ENCODE measurements around the gene TMC5. TPM values are rescaled to one million over a fixed set of nuclear protein-coding genes. Genes with fewer than 3 reads are reported as not detected.

TMC5 gene
- total RNA-seq, 1 donor from 2014 or later: 0.32 TPM

- TF ChIP-seq EZH2phosphoT487 (IDR thresholded peaks at IDR 0.05): no peak
- TF ChIP-seq CTCF (IDR thresholded peaks at IDR 0.05): no peak
- H3K9me3 ChIP-seq (ENCODE audit: low read depth): no peaks in the 10 kb centered on the region
- no peak overlapping the region for H3K4me2 ChIP-seq
- H3K36me3 Mint-ChIP-seq: peaks cover 2% of the 10 kb centered on the region
- H3K4me3 Mint-ChIP-seq: no peak overlapping the region
- H3K27ac Mint-ChIP-seq: no peak overlapping the region
- no peak overlapping the region for H3K4me3 ChIP-seq
- peaks cover 12% of the 10 kb centered on the region for H3K4me1 Mint-ChIP-seq
- H3K9ac ChIP-seq: no peak overlapping the region
- no peaks in the 10 kb centered on the region for H3K36me3 ChIP-seq
- no peak overlapping the region for H2AFZ ChIP-seq (replicated peaks)
- H3K9me3 Mint-ChIP-seq: peaks cover 5% of the 10 kb centered on the region
- peaks cover 22% of the 10 kb centered on the region for H3K27me3 ChIP-seq
- no peak for DNase-seq (ENCODE audit: low spot score)
- no peaks in the 10 kb centered on the region for H4K20me1 ChIP-seq (ENCODE audit: low read depth)
- H3K27ac ChIP-seq: no peak overlapping the region
- H3K79me2 ChIP-seq (ENCODE audit: low read depth): no peaks in the 10 kb centered on the region
- peaks cover 6% of the 10 kb centered on the region for H3F3A ChIP-seq (ENCODE audit: low read depth)
- peaks cover 5% of the 10 kb centered on the region for H3K27me3 Mint-ChIP-seq (ENCODE audit: insufficient read depth, low read depth)
- H3K4me1 ChIP-seq: no peaks in the 10 kb centered on the region
Measured at GRCh38 chr16:19415918-19416317, 1.8 kb upstream of the TMC5 start.

GRCh38 chr16:19418200-19418599, 517 bp downstream of the TMC5 start:
- Mint-ChIP-seq H3K27ac (no peak overlapping the region), H3K27me3 (ENCODE audit: insufficient read depth, low read depth) (peaks cover 3% of the 10 kb centered on the region), H3K36me3 (peaks cover 2% of the 10 kb centered on the region), H3K4me1 (peaks cover 6% of the 10 kb centered on the region), H3K9me3 (peaks cover 9% of the 10 kb centered on the region), H3K4me3 (no peak overlapping the region)
- H3K9ac ChIP-seq: no peak overlapping the region
- no peaks in the 10 kb centered on the region for H3K79me2 ChIP-seq (ENCODE audit: low read depth)
- H3F3A ChIP-seq (ENCODE audit: low read depth): no peaks in the 10 kb centered on the region
- no peak for DNase-seq (ENCODE audit: low spot score)
- no peak overlapping the region for H2AFZ ChIP-seq (replicated peaks)
- H4K20me1 ChIP-seq (ENCODE audit: low read depth): no peaks in the 10 kb centered on the region
- H3K27ac ChIP-seq: no peak overlapping the region
- no peaks in the 10 kb centered on the region for H3K4me1 ChIP-seq
- no peaks in the 10 kb centered on the region for H3K9me3 ChIP-seq (ENCODE audit: low read depth)
- H3K4me2 ChIP-seq: no peak overlapping the region
- H3K36me3 ChIP-seq: no peaks in the 10 kb centered on the region
- no peak overlapping the region for H3K4me3 ChIP-seq
- no peak for TF ChIP-seq EZH2phosphoT487 (IDR thresholded peaks at IDR 0.05)
- no peak for TF ChIP-seq EZH2 (IDR thresholded peaks at IDR 0.05)
- no peak for TF ChIP-seq CTCF (IDR thresholded peaks at IDR 0.05)
- H3K27me3 ChIP-seq: no peaks in the 10 kb centered on the region

- Histone ChIP-seq H4K20me1 (ENCODE audit: low read depth) (no peaks in the 10 kb centered on the region), H3K9ac (no peak overlapping the region), H3F3A (ENCODE audit: low read depth) (no peaks in the 10 kb centered on the region), H3K4me2 (no peak overlapping the region), H3K4me1 (peaks cover 3% of the 10 kb centered on the region), H3K4me3 (no peak overlapping the region), H3K36me3 (no peaks in the 10 kb centered on the region), H3K27me3 (no peaks in the 10 kb centered on the region), H3K9me3 (ENCODE audit: low read depth) (no peaks in the 10 kb centered on the region), H3K79me2 (ENCODE audit: low read depth) (no peaks in the 10 kb centered on the region), H3K27ac (no peak overlapping the region), H2AFZ (replicated peaks) (no peak overlapping the region)
- no peak for TF ChIP-seq CTCF (IDR thresholded peaks at IDR 0.05)
- TF ChIP-seq EZH2phosphoT487 (IDR thresholded peaks at IDR 0.05): no peak
- no peak for TF ChIP-seq EZH2 (IDR thresholded peaks at IDR 0.05)
- DNase-seq (ENCODE audit: low spot score): no peak
- peaks cover 9% of the 10 kb centered on the region for H3K9me3 Mint-ChIP-seq
- no peak overlapping the region for H3K4me3 Mint-ChIP-seq
- H3K36me3 Mint-ChIP-seq: peaks cover 2% of the 10 kb centered on the region
- no peak overlapping the region for H3K27ac Mint-ChIP-seq
- H3K27me3 Mint-ChIP-seq (ENCODE audit: insufficient read depth, low read depth): no peaks in the 10 kb centered on the region
- H3K4me1 Mint-ChIP-seq: peaks cover 6% of the 10 kb centered on the region
Measured at GRCh38 chr16:19419698-19420075, 2.0 kb downstream of the TMC5 start.

All from neural progenitor cell (in vitro differentiated cells).